GM19468 (cell line): ENCODE results near the gene WDR53.
A peak's percentile ranks its signal among the peaks of the same experiment; 100 is the strongest.
"Not testable (repeated sequence)": the region's sequence is repeated elsewhere in the genome, so short reads cannot be mapped to it uniquely, and the experiment has no call there.

Experiments used
- ATAC-seq: cut with Tn5 transposase; IDR thresholded peaks from one replicate; pipeline ENCODE4 v1.9.1; 2021; ENCODE audit warnings: mild to moderate bottlenecking, moderate library complexity, moderate number of reproducible peaks; ENCODE audit not compliant: unreplicated experiment; ENCODE audit errors: extremely low read depth

Gene WDR53

DNA sequence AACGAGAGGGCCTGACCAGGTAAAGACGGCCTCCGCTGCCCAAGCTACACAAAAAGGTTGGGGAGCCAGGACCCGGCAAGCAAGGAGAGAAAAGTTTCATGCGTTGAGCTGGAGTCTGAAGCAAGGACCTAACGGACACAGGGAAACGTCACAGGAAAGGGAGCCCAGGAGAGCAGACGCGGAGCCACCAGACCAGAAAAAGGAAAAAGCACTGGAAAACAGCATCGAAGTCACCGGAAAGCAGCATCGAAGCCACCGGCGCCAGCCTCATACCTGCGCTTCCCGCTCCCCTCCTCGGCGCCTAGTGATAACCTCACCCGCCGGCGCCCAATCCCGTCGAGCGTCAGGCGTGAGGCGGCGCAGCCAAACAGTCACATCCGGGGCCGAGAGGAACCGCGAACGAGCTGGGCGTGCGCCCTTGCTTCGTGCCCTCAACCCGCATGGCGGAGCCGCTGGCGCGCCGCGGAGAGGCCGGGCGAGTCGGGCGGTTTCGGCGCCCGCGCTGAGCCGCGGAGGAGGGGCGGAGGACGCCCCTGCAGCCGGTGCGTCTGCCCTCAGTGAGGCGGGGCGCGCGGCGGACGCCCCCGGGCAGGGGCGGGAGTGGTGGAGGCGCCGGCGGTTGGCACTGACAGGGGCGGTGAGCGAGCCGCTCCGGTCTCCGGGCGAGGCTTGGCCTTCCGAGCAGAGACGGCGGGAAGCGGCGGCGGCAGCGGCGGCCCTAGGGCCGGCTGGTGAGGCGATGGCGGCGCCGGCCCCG is at the start of gene WDR53, which contains the start of gene FBXO45:
TSS of gene WDR53 (minus strand) at position 309 of the 757 bp plus-strand sequence. CDS start 7,079 bp downstream, outside the sequence.
TSS of gene FBXO45 (plus strand) at position 415 of the 757 bp plus-strand sequence. CDS start at position 740, 325 bp downstream.
- peak; percentile 90 for ATAC-seq

DNA sequence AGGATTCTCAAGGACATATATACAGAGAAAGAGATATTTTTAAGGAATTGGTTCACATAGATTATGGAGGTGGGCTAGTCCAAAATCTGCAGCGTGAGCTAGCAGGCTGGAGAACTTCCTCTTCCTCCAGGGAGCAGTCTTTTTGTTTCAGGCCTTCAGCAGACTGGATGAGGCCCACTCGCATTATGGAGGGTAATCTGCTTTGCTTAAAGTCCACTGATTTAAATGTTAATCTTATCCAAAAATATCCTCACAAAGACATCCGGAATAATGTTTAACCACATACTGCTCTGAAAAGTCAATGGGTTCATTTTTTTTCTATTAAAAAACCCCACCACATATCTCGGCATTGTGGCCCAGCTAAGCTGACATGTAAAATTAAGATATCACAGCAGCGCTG is 48.9 kb upstream of the WDR53 start:
- no peak for ATAC-seq

DNA sequence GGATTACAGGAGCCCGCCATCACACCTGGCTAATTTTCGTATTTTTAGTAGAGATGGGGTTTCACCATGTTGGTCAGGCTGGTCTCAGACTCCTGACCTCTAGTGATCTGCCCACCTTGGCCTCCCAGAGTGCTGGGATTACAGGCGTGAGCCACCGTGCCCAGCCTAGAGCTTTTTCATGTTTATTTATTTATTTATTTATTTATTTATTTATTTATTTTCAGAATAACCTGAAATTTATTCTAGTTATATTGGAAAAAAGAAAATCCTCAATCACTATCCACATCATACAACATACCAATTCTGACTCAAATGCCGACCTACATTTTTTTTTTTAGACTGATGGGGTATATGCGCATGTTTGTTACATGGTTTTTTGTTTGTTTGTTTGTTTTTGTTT is 46.9 kb upstream of the WDR53 start:
- not testable (repeated sequence) for ATAC-seq

DNA sequence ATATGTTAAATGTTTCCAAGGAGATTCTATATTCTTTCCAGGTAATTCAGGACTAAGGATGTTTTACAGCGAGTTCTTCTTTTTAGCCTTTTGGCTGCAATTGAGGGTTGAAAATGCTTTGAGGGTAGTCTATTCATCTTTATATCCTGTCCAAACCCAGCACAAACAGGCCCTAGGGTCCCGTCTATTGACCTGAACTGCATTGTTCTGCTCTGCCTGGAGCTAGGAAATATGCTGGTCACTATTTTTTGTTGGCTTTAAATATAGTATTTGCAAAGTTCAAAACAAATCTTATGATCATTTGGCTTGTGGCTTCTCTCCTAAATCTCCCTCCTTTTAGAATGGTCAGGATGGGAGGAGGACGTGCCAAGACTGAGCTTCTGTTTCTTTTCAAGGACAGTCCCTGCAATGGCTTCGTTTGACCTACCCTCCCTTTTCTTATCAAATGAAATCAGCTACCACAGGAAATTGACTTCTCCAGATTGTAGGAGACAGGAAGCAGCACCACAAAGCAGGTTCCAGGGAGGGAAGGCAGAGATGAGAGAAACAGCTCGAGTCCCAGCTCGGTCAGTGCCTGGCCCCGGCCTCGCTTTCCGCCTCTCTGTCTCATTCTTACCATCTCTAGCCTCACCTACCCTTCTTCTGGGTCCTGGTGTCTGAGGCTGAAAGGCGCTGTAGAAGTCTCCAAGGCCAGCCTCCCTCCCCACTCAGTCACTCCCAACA is 43.6 kb upstream of the WDR53 start:
- ATAC-seq = no peak

DNA sequence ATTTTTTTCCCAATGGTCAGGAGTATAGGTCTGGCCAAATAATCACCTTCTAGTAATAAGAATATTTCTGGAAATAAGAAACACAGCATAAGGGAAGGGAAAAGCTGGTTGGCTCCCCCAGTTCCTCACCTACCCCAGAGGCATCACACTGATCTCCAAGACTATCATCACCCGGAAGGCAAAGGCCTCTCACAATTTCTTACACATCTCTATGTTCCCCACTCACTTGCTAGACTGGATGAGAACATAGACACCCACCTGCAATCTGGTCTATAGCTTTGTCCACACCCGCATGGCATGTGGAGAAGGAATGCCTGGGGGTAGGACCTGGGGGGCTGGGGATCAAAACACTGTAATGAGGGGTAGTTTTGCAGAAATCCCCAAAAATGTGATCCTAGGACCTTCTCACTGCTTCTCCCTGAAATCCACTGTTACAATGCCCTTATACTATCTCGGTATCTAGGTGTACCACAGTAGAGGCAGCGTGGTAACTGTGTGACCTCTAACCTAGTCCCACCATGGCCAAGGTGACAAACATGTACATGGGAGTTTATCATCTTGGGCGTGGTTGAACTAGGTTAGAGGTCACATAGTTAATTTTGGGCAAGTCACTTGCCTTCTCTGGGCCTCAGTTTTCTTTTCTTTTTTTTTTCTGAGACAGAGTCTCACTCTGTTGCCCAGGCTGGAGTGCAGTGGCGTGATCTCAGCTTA is 41.6 kb upstream of the WDR53 start:
- ATAC-seq = no peak

DNA sequence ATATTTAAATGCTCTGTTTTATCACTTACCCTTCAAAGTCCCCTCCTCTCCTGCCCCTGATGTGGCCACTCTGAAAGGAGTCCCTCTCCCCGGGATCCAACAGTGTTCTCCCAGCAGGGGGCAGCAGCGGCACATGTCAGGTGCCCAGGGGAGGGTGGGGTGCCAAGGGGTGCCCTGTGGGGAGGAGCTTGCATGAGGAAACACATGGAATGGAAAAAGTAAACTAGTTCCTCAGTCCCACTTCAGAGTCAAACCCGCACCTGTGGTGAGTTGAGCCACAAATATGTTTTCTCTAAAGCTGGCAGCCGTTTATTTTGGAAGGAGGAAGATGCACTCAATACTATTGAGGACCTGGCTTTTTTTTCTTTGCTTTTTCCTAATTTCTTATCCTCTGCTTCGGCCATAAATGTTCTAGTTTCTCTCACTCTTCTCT is 41.0 kb upstream of the WDR53 start:
- no peak for ATAC-seq

DNA sequence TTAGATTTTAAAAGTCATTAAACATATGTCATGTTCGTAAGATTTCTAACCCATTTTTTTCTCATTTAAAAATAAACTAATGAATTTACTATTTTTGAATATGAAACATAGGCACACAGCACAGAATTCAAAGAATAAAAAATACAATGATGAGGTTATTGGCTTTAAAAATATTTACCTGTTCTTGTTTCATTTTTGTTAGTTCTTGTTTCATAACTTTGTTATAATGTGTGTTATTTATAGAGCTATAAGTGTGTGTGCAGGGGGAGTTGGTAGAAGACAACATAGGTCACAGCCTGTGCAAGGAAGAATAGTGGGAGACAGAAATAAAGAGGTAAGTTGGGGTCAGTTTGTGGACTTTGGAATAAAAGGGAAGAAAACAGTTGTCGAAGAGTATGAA is 40.3 kb upstream of the WDR53 start:
- no peak for ATAC-seq

DNA sequence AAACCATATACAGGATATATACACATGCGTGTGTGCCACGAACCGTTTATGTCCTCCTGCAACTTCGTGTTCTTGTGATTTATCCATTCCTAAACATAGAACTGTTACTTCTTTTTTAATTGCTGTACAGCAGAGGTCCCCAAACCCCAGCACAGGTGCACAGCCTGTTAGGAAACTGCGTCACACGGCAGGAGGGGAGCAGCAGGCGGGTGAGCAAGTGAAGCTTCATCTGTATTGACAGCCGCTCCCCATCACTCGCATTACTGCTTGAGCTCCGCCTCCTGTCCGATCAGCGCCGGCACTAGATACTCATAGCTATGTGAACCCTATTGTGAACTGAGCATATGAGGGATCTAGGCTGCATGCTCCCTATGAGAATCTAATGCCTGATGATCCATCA is 36.2 kb upstream of the WDR53 start:
- ATAC-seq = no peak

DNA sequence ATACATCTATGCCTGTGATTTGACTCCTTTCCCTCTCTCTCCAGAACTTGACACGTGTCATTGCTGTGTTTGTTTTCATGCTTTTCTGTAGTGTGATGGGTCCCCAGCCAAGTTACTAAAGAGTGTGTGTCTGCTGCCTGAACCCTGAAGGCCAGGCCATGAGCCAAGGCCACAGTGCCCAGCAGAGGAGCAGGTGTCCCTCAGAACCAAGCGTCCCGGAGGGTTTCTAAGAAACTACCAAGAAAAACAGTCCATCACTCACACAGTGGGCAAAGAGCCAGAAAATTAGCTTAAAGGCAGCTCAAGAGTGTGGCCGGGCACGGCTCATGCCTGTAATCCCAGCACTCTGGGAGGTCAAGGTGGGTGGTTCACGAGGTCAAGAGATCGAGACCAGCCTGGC is 35.3 kb upstream of the WDR53 start:
- ATAC-seq = no peak

DNA sequence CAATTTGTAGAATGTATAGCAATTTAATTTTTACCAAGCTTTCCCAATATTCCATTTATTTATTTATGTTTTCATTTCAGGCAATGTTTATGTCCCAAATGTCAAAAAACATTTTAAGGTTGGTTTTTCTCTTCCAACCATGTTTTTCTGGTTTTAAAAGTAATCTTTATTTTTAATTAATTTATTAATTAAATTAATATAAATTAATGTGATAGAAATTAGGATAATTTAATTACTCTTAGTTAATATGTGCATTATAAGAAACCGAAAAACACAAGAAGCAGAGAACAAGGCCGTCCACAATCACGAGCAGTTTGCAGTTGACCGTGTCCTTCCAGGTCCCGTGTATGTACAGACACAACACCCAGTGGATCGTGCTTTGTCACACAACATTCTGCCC is 34.3 kb upstream of the WDR53 start:
- no peak for ATAC-seq

DNA sequence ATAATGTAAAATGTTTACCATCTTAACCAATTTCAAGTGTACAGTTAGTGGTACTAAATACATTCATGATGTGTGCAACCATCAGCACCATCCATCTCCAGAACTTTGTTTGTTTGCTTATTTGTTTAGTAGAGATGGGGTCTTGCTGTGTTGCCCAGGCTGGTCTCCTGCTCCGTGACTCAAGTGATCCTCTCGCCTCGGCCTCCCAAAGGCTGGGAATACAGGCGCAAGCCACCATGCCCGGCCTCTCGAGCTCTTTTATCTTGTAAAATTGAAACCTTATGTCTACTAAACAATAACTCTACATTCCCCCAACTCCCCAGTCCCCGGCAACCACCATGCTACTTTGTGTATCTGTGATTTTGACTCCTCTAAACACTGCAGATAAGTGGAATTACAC is 32.0 kb upstream of the WDR53 start:
- no peak for ATAC-seq

DNA sequence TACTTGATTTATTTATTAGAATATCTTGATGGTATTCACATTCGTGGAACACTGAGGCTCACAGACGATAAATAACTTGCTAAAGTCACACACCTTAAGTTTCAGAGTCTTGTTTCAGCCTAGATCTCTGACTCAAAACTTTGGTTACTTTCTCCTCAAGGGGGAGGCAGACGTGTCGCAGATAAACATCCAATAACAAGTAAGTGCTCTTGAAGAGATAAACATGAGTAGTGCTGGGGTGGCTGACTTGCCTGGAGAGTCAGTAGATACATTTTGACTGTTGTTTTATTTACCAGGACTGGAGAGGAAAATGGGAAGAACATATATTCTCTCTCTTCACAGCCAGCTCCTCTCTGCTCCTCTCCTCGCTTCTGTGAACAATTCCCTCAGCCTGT is 31.4 kb upstream of the WDR53 start:
- ATAC-seq = no peak

DNA sequence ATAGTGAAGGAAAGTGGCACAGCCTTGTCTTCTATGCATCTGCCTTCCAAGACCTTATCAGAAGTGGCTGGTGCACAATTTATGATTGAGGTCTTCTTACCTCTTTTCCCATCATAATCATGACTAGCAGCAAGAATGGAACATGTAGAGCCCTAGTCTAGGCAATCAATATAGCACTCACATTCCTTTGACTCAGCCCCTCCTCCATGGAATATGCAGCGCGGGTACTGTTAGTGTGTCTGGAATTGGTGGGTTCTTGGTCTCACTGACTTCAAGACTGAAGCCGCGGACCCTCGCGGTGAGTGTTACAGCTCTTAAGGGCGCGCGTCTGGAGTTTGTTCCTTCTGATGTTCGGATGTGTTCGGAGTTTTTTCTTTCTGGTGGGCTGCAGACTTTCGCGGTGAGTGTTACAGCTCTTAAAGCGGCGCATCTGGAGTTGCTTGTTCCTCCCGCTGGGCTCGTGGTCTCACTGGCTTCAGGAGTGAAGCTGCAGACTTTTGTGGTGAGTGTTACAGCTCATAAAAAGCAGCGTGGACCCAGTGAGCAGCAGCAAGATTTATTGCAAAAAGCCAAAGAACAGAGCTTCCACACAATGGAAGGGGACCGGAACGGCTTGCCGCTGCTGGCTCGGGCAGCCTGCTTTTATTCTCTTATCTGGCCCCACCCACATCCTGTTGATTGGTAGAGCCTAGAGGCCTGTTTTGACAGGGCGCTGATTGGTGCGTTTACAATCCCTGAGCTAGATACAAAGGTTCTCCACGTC is 29.8 kb upstream of the WDR53 start:
- not testable (repeated sequence) for ATAC-seq

DNA sequence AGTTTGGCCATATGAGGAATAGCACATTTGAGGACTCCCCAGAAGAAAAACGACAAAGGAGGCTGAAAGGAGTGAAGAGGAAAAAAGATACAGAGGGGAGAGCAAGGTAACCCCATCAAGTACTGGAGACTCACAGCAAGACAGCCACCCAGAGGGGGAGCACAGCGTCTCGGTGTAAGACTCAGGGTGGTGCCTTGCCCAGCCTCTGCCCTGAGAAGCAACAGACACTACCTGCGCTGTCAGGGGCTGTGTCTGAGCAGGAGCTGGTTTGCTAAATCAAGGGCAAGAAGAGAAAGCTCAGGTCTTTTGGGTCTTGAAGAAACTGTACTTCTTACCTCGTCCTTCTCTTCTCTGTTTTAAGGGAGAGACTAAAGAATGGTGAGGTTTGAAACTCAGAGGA is 28.0 kb upstream of the WDR53 start:
- ATAC-seq = no peak

DNA sequence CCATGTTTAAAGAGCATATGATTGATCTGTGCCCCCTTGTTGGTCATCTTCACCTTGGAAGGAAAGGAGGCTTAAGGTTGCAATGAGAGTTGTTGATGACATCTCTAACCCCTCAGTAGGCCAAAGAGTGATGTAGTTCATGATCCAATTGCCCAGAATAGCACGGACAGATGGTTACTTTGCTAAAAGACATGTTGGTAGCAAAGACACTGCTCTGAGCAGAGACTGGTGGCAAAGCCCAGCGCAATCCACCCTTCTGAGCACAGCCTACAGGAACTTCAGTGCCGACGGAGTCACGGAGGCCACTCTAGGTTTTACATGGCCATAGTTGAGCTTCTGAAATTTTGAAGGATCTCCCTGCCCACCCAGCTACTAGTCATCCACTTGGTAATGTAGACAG is 21.9 kb upstream of the WDR53 start:
- ATAC-seq = no peak

DNA sequence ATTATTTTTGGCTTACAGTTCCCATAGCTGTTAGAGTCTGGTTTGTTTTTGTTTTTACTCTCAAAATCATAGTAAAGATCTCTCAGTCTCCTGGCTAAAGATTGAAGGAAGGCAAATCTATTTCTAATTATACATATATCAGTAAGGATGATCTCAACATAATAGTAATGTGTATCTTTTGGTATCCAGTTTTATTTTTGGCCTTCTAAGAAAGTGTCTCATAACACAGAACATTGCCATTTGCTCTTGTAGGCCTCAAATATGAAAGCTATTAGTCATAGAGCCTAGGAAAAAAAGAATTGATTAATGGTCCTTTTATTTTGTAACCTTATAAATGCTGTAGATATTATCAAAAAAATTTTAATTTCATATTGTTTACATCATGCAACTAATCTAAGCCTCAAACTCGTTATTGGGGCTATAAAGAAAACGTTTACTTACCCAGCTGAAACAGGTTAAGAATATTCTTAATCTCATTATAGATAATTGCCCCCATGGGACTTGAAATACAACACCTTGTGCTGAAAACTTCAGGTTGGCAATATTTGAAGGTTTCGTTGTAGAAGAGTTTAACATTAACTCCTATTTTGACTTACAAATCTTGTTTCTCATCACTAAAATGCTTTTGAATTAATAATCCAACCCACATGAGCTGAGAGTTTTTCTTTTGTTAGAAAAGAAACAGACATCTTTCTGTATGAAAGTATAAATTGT is 16.8 kb upstream of the WDR53 start:
- no peak for ATAC-seq

DNA sequence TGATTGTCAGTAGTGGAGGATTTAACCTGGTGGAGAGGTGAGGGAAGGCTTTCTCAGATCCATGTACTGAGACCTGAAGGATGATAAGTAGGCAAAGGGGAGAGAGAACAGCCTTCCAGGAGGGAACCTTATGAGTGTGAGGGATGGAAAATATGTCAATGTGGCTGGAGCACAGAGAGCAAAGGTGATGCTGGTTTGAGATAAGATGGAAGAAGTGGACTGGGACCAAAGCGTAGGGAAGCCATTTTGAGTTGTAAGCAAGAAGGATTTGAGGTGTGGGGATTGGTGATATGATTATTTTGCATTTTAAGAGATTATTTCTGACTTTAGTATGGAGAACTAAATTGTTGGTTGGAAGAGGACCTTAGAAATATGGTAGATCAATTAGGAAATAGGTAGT is 4.0 kb upstream of the WDR53 start:
- ATAC-seq = no peak

DNA sequence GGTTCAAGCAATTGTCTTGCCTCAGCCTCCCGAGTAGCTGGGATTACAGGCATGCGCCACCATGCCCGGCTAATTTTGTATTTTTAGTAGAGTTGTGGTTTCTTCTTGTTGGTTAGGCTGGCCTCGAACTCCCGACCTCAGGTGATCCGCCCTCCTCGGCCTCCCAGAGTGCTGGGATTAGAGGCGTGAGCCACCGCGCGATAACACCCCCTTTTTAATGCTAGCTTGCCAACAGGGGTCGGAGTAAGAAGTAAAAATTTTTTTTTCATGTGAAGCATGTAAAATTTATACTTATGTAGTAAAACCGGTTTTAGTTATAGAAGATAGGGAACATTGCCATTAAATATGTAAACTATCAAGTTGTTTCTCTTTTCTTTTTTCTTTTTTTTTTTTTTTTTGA is 2.0 kb upstream of the WDR53 start:
- ATAC-seq = not testable (repeated sequence)

DNA sequence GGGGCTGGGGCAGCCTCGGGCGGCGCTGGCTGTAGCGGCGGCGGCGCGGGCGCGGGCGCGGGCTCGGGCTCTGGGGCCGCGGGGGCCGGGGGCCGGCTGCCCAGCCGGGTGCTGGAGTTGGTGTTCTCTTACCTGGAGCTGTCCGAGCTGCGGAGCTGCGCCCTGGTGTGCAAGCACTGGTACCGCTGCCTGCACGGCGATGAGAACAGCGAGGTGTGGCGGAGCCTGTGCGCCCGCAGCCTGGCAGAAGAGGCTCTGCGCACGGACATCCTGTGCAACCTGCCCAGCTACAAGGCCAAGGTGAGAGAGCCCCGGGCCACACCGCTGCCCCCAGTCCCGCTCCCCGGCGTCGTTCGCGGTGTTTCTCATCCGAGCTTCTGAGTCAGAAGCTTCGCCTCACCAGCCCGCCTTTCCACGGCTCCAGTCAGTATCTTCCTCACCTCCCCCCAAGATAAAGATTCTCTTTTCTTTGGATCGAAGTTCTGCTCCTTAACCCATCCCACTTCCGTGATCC is 706 bp upstream of the WDR53 start:
- ATAC-seq = peak; percentile 6
